Fibroblast of skin of left quadriceps (primary cell): ENCODE measurements around the gene HERC3.

Experiments used
- DNase-seq, 2 experiments: peaks; one replicate each; pipeline ENCODE4 v3.0.0-alpha.2; 2013; ENCODE audit warnings: low read depth in 2 of 2

Gene HERC3

DNA sequence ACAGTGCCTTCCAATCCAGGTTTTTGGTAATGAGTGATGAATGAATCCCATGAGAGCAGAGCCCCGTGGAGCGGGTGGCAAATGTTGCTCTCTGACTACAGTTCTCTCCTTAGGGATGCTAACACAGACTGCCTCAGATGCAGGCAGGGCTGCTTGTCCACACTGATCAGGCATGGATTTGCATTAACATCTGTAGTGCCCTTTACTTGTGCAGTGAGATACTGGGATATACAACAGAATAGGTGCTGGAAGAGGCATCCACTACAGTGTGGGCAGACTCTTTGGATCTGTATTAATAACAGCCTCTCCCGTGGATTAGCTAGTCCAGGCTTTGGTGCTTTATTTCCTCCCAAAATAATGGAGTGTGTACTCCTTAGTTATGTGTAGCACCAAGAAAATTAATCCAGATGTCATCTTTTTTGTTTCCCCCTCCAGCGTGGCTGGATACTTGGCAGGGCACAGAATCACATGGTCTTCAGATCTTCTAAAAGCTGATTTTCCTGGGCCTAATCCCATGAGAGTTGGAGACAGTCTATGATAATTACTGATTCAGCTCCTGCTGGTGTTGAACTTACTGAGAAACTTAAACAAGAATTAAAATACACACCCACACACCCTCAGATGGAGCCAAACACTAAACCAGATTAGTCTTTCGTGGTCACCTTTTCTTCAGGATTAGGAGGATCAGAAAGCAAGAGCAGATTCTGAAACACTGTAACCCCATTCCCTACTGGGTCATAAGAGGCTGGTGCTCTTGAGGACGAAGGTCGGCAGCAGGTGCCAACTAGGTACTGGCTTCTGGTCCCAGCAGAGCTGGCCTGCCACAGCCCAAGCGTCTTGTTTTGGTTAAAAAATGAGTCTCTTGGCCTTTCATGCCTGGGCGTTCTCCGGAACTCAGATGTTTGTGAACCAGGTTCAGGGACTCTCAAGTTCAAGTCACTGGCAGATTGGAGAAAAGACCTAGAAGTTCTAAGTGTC, 128.5 kb downstream of the HERC3 start:
- DNase-seq: no peak

DNA sequence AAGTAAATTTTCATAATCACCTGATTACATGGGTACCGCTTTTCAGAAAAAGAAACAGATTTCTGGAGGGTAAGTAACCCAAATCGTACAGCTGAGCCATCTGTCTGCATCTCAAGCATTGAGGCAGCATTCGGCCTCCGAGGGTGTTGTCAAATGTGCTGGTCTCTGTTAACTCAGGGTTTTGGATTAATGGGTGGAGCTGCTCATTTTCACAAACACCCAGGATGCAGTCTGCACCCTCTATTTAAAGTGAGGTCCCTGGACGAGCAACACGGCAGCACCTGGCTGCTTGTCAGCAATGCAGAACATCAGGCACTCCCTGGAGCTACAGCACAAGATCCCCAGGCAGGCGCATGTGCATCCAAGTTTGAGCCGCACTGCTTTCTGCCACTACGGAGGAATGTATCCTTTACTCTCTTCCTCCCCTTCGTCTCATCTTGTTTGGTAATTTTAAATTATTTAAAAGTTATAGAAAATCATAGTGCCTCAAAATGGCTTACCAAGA, 130.0 kb downstream of the HERC3 start:
- no peak for DNase-seq

DNA sequence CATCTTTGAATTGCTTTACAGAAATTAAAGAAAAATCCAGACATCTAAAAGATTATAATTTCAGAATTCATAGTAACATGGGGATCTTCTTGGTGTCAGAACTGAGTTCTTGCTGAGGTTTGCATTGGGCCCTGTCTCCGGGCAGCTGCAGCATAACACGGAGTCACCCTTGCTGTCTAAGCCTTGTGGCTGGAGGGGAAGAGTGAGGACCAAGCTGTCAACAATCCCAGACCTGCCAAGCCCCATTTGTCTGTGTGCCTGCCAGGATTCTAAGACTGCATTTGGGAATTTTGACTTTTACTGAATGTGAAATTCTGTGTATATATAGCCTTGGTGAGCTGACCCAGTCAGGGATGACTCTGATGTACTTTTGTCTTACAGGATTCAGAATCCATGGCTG, 130.5 kb downstream of the HERC3 start:
- DNase-seq: no peak

DNA sequence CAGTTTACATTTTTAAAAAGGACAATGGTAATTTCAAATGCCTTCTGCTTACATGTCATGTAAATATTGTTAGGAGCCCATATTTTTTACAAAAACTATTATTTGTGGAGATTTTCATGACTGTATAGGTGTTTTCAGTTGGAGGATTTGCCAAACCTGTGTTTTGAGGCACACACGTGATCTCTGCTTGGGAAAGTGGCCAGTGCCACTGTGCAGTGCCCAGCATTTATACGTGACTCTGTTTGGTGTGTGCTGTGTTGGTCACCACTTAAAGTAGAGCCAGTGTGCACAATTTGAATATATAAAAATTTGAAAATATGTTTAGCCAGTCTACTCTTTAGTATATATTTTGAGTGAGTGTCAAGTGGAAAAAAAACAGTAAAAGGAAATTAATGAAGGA, 132.1 kb downstream of the HERC3 start:
- no peak for DNase-seq

DNA sequence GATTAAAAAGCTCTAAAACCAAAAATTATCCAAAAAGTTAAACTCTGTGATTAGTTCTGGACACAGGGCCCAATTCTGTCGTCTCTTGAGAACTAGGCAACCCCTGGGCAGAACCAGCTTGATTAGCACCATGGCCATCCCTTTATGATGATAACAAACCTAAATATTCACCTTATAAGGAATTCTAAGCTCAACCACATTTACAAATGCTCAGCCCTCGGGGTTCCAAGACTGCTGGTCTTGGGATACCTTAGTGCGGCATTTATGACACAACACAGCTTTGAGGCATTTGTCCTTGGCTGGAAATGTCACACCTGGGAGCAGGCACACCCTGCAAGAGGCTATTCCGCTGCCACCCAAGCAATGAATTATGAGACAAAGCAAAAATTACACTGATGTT, 132.9 kb downstream of the HERC3 start:
- no peak for DNase-seq

DNA sequence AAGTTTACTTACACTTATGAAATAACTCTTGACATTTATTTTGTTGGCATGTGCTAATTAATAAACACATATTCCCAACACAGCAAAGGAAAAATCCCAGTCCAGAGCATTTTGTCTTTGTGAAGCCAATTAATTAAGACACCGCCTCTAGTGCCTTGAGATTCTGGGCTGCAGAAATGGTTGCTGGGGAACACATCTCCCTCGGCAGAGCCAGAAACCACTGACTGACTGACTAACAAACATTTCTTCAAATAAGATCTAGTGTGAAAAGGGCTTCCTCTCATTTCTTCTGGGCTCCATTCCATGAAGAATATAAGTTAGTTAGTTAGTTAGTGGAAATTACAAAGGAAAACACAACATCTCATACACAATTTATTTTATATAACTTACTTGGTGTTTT, 133.7 kb downstream of the HERC3 start:
- no peak for DNase-seq

DNA sequence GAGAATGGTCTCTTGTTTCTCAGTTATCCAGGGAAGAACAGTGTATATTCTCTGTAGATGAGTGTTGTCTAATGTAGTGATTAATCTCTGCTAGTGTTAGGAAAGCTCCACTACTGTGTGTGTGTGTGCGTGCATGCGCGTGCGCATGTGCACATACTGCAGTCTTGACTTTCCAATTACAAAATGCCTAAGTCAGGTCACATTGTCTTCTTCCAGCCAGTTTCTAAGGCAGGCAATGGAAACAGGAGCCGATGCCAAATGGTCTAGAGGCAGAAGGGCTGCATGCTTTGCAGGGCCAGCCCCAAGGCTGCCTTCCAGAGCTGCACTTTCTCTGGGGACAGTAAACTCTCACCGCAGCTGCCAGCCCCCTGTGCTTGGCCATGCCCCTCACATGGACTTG, 135.9 kb downstream of the HERC3 start:
- no peak for DNase-seq

DNA sequence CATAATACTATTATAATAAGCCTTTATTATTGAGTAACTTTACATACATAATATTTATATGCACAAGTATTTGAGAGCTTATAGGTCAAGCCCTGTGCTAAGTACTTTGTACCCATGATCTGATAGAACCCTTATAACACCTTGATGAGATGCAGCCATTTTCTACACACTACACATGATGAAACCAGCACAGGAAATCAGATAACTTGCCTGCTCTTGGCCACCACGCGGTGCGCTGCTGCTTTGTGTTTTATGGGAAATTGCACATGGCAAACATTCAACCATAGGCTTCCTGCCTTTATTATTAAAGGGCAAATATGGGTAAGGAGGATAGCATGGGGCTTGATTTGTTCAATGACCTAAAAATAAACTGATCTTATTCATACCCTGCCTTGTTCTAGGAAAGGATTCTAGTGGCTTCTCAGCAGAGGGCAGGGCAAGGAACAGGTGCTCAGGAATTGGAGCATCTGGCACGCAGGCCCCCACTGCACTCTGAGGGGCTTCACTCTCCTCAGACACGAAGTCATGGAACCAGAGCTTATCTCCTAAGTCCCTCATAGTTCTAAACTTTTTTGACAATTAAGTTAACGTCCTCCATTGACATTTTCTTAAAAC, 137.0 kb downstream of the HERC3 start:
- DNase-seq: no peak

DNA sequence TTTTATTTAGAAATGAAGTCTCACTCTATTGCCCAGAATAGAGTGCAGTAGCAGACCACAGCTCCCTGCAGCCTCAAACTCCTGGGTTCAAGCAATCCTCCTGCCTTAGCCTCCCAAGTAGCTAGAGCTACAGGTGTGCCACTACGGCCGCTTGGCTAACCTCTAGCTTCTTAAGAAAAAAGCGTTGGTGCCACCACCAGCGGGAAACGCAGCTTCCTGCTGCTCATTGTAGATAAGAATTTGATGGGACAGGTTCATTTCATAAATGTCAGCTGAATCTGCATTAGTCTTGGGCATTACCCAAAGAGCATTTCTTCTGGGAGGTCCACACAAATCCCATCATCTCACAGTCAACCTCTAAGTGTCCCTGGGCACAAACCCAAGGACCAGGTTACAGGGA, 138.5 kb downstream of the HERC3 start:
- no peak for DNase-seq

DNA sequence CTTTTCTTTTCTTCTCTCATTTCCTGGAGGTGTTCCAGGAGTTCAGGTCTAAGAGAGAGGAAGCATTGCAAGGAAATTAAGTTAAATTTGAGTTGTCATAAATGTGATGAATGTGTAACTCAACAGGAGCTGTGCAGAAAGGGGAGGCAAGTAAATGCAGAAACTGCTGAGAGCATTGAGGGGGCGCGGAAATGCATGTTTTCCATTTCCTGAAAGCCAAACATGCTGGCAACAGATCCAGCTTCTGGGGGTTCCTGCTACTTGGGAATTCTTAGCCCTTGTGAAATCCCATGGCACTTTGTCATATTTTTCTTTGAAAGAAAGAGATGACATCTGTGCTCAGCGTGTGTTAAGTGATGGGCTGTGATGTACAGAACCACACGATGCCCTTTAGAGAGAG, 139.1 kb downstream of the HERC3 start:
- peak; percentile 42 to 51 for DNase-seq

DNA sequence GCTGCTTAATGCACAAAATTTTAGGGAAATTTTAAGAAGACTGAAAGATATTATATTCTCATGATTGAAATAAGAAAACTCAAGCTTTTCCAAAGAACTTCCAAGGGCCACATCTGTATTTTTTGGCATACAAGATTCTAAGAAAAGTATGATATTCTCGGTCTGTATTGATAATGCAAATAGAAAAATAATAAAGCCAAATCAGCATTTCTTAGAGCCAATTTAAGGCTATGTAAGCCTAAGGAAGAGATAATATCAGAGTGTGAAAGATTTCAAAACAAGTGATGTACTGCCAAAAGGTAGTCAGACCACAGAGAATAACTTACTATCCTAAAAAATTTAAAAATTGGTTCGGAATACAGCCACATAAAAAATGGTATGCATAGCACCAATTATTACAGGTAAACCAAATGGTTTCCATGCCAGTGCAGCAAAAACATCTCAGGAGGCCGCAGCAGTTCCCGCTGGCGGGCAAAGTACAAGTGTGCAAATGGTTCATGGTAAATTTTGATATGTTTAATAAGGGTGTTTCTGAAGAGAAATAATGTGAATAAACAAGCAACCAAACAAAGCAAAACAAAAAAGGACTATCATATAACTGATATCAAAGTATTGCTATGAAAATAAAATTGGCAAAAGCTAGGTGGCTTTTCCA, 140.6 kb downstream of the HERC3 start:
- DNase-seq: no peak

DNA sequence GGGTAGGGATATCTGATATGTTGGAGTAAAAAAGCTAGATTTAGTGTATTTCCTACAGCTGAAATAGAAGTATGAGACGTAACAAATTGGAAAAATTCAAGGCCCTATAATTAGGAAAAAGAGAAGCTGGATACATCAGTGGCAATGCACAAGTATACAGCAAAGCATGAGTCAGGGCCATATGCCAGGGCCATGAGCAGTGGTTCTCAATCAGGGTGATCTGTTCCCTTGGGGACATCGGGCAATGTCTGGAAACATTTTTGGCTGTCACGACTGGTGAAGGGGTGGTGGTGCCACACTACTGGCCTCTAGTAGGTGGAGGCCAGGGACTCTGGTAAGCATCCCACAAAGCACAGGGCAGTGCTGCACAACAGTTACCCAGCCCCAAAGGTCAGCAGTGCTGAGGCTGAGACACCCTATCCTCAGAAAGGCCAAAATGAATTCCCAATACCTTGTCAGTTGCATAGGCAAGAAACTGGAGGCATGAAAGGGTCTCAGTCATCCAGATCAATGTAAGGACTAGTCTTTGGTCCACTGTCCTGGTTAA, 142.2 kb downstream of the HERC3 start:
- DNase-seq: no peak

DNA sequence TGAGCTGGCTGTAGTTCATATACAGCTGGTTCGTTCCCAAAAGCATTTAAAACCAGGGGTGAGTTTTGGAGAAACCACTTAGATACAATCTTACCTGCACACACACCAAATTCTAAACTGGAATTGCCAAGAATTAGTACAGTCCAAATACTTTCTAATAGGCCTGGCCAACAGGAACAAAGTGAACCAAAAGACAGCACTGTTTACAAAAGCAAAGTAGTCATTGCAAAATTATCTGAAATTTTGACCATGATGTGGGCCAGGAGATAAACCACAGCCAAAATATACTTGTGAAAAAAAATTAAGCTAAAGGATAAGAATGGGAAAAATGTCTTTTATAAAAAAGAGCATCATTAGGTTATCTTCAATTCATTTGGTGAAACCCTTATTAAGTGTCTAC, 143.3 kb downstream of the HERC3 start:
- no peak for DNase-seq

DNA sequence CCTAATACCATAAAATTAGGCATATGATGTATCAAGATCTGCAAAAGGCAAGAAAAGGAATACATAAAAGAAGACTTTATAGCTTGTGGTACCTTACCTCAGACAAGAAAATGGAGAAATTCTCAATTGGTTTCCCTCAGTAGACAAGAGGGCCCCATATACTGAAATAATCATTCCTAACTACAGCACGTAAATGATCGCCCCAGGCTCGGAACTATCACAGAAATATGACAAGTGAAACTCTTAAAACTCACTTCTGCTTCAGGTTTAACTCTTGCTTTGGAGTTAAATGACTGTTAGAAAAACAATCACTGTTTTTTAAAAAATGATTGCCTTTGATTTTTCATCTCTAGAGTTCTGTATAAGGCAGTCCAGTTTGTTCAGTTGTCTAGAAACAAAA, 144.0 kb downstream of the HERC3 start:
- no peak for DNase-seq

DNA sequence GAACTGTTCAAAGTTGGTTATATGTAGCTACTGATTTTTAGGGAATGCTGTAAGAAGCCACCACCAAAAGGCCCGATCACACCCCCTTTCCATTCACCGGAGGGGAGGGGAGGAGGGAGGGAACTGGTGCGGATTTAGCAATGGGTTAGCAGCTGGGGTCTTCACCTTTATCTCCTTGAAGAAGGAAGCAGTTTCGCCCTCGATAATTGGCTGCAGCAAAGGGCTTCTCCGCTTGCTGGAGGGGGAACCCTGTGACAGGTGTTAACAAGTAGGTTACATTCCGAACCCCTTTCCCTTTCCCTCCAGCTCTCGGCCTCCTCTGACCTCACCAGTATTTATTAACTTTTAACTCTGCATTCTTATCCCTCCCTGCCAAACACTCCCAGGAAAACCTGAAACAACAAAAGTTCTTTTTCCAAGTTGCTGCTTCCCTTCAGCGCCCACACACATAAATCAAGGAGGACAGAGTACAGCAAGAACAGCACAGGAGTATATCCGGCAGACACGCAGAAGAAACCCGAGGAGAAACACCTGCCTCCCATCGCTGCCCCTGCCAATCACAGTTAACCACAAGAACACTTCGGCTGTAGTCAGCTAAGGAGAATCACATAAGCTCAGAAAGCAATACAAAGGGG, 145.1 kb downstream of the HERC3 start:
- DNase-seq: no peak

DNA sequence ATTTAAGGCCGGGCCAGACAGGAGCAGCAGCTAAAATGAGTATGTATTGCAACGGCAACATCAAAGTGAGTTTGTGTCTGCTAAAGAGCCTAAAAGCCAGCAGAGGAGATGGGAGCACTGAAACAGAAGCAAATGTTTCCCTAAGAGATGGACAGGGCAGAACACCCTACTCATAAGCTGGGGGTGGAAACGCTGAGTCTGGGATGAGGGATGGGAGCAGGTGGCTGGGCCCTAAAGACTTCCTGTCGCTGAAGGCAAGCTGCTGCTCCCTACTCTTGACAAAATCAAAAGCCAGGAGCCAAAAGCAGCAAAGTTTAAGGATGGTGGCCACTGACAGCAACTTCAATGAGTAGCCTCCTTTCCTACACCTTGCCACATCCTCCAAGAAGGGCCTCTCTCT, 145.9 kb downstream of the HERC3 start:
- DNase-seq: no peak

DNA sequence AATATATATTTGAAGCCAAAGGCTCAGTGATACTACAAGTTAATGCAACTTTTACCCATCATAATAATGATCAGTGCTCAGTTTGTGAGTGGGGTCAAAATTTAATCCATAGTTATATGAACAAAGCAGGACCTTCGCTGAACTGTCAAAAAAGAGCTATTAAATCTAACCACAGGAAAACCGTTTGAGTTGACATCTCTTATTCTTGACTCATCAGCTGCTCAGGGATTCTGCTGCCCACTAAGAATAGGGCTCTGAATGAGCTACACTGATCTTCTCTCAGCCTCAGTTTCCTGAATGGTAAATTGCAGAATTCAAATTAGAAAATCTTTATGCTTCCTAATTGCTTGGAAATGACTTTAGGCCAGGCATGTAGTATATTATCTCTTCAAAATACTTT, 150.3 kb downstream of the HERC3 start:
- DNase-seq: no peak

DNA sequence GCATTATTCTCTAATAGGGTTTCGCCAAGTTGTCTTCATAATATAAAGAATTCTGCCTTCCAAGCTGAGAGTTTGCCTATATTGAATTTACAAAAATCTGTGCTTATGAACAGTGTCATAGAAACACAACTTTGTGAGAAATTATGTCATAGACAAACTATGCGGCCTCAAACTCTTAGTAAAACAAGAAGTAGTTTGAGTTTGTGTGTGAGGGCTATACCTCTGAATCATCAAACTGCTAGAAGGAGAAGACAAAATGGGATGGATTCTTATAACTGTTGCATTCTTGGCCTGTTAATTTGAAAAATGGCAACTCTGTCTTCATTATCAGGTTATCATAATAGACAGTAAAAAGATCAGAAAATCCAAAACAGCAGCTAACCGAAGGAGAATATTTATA, 151.4 kb downstream of the HERC3 start:
- DNase-seq: peak; percentile 45 to 57

DNA sequence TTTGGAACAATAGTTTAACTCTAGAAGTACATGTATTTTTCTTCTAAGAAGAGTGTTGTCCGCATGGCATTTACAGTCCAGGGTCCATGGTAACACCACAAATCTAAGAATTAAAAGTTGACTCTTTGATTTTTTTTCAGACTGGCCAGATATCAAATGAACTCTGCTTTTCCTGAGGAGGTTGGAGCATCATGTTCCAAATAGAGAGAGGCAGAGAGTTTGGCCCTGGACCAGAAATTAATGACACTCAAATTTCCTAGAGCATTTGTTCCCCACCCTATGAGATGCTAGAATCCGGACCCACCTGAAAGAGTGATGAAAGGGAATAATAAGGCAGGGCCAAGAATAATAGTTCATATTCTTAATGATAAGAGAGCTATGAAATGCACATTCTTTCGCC, 152.3 kb downstream of the HERC3 start:
- DNase-seq: no peak

DNA sequence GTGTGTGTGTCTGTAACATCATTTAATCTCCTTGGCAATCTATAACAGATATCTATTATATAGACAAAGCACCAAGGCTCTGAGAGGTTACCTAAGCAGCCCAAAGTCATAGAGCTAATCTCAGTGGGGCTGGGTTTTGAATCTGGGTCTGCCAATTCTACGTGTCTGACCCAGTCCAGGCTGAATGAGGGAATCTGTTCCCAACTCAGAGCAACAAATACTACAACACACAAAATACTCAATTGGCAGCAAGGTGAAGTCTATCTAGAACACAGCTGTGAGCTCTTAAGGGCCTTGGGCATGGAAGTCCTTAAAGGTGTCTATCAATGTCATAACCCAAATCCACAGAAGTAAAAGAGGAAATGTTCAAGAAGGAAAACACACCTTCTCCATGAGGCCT, 152.9 kb downstream of the HERC3 start:
- DNase-seq: no peak

DNA sequence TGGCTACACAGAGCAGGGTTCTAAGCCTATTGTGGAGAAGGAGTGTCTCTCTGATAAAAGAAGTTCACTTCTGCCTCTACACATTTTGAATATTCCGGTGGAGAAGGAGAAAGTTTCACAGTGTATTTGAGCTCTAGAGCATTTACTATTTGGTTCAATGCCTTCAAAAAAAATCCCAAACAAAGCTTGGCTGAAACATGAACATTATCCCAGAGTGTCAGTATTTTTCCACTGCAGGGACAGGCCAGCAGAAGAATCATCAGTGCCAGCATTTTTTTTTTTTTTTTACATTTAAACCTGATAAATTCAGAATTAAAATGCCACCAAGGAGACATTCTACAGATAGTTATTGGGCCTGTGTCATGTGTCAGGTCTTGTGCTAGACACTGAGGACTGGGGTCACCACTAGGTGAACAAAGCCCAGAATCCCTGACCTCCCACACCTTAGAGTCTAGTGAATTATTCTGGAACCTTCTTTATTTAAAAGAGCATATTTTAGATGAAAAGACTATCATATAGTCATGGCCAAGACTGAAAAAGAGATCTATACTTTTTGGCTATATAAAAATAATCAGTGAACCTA, 153.4 kb downstream of the HERC3 start:
- no peak for DNase-seq
